HG03159 (cell line): ENCODE results near the gene ASPRV1.

ENCODE experiments used
- ATAC-seq: cut with Tn5 transposase; IDR thresholded peaks from one replicate; pipeline ENCODE4 v1.9.1; 2021; ENCODE audit warnings: mild to moderate bottlenecking, moderate library complexity; ENCODE audit not compliant: unreplicated experiment

ASPRV1 gene

DNA sequence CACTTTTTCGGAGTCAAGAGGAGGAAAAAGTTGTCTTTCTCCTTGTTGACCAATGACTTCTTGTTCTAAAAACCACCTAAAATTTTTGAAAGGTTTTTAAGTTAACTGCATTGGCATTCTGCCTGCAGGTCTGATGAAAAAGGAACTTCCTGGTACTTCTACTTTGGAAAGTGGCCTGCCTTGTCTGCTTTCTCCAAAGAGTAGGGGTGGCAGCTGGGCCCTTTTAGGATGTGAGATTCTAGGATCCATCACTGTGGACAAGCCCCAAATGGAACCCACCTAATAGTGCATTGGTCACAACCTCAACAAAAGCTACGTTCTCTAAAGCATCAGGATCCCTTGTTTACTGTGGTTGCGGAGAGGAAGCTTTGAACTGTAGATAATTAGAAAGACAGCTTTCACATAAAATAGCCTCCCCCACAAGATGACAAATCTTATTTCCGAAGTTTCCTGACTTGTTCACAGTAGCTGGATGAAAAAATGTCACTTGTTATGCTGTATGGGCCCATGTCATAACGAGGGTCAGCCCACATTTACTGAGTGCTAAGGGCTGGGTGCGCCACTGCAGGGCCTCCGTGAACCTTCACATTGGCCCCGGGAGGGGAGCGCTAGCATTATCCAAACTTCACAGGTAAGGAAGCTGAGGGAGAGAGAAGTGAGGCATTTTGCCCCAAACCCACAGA, 17.4 kb downstream of the ASPRV1 start:
- no peak for ATAC-seq

DNA sequence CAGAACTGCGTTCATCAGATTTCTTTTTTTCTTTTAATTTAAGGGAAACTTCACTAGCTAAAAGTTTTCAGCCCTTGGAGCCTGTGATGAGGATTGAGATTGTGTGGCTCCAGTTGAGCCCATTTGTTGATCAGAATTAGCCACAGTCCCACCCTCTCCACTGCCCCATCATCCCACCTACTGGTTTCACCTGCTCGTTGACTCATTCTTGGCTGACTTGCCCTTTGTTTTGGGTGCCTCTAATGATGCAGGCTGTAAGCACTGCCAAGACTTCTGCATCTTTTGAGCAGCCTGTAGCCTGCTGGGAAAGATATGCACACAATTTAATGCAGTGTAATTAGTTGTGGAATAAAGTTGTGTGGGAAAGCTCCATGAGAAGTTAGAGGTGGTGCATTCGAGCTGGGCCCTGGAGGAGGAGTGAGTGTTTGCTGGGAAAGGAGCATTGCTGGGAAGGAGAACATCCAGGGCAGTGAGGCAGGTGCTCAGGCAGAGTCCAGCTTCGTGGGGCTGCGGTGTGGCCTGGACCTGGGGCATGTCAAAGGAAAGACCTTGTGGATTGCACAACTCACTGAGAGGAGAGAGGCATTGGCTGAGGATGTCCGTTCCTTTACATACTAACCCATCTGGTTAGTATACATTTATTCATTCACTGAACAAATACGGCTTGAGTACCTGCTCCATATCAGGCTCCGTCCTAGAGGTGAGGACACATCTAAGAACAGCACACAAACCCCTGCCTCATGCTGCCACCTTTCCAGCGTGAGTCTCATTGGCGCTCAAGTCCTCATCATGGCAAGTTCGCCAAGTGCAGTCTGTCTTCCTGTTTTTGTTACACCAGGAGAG, 18.2 kb downstream of the ASPRV1 start:
- ATAC-seq = no peak

DNA sequence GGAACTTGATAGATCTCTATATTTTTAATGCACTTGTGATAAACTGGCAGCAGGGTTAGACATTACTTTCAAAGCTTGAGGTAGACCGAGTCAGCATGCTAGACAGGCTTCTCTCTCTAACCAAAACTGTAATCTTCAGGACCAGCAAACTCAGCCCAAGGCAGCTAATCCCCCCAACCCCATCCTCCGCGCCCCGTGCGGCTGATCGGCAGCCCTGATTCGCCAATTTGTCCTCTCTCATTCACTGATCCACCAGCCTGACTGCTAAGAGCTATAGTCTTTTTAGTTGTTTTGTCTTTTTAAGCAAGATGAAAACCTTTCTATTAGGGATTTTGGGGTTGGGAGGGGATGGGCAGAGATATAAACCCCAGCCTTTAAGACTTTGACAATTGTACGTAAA, 20.7 kb downstream of the ASPRV1 start:
- ATAC-seq = no peak

DNA sequence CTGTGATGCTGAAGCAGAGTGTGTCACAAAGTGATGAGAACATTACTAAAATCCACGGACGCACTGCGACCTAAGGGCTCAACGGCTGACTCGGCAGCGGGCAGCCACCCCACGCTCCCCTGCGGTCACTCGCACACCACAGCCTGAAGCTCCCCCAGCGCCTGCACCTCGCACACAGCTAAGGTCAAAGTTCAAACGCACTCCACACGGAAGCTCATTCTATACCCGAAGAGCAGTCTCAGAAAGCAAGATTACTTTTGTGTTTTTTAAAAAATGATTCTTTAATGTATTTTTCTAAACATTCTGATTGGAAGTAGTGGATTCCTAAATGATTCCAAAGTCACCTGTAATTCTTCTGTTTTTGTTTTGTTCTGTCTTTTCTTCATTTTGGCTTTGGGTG, 21.7 kb downstream of the ASPRV1 start:
- no peak for ATAC-seq

DNA sequence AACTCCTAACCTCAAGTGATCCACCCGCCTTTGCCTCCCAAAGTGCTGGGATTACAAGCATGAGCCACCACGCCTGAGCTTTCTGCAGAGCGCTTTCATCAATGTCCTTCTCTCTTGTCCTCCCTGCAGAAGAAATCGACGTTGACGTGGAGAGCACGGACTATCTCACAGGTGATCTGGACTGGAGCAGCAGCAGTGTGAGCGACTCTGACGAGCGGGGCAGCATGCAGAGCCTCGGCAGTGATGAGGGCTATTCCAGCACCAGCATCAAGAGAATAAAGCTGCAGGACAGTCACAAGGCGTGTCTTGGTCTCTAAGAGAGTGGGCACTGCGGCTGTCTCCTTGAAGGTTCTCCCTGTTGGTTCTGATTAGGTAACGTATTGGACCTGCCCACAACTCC, 23.5 kb downstream of the ASPRV1 start:
- ATAC-seq = no peak

DNA sequence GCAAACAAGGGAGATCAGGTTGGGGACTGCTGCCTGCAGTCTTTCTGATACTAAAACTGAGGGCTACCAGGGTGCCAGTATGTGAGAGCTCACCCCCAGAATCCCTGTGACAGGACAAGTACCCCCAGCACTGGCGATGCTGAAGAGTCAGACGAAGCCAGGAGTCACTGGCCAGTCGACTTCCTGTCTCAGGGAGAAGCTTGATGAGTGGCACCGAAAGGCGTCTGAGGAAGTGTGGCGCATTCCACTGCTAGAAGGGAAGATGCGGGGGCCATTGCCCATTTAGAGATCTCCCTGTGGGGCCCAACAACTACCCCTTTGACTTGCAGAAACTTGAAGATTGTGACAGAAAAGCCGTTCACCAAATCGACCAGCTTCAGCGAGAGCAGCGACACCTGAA, 24.5 kb downstream of the ASPRV1 start:
- no peak for ATAC-seq

DNA sequence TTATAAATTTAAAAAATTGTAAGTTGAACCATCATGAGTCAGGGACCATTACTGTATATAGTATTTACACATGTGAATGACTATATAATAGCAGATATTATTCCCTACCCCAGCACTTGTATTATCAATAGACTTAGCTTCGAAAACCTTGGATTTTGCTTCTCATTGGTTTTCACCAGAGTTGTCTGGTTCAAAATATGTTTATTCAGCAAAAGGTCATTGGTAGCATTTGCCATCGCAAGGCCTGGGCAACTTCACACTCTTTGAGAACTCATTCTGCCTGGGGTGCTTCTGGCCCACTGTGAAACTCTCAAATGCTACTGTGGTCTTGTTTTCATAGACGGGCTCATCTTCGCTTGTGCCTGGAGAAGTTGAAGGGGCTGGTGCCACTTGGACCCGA, 26.4 kb downstream of the ASPRV1 start:
- no peak for ATAC-seq

DNA sequence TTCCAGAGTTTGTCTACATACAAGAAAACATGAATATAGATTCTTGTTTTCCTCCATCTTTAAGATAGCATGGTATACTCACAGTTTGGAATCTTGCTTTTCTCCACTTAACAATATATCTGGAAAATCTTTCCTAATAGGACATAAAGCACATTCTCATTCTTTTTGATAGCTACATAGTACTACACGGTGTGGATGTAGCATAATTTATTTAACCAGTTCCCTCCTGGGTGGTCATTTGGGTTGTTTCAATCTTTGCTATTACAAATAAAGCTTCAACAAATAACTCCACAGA, 26.9 kb downstream of the ASPRV1 start:
- no peak for ATAC-seq

DNA sequence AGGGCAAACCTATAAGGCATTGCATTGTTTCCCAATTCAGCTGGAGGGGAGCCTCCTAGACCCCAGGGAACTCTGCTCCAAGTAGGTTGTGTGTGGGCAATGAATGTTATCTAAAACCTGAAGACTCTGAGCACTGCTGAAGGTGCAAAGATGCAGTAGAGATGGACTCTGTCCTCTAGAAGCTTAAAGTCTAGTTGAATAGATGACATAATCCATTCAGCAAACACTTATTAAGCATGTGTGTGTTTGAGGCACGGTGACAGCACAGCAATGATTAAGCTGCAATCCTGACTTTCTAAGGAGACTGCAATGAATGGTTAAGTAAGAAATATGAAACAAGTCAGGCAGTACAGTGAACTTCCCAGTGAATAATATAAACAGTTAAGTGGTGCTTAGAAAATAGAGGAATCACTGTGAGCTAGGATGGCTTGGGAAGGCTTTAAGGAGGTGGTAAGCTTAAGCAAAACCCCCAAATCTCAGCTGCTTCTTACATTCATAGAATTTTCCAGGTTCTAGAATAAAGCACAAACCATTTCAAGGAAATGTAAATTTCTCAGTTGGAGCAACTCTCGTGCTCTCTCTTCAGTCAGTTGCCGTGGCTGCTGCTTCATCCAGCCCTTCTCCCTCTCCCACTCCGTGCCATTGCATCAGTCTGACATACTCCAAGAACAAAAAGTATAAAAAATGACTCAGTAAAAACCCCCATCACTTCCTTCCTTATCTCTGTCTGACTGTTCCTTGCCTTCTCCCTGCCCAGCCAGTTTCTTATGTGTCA, 27.4 kb downstream of the ASPRV1 start:
- no peak for ATAC-seq

DNA sequence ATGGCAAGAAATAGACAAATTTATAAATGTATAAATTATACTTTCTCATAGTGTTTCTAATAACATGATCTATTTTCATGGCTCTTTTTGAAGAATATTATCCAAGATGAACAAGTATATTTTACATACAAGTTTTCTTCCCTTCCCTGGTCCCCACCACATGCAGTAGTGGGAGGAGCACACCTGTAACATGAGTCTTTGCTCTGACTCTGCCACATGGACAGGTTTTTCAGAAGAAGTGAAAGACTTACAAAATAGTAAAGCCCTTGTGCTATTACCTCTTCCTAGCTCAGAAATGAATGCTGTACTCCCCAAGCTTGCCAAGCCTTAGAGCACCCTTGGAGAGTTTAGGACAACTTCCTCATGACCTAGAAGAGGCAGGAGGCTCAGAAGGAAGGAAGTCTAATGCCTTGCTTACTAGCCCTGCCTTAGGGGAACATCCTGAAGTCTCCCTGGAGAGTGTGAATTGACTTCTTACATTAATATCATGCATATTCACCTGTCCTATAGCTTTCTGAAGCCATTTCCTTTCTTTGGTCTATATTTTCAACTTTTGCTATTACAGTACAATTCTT, 28.1 kb downstream of the ASPRV1 start:
- no peak for ATAC-seq

DNA sequence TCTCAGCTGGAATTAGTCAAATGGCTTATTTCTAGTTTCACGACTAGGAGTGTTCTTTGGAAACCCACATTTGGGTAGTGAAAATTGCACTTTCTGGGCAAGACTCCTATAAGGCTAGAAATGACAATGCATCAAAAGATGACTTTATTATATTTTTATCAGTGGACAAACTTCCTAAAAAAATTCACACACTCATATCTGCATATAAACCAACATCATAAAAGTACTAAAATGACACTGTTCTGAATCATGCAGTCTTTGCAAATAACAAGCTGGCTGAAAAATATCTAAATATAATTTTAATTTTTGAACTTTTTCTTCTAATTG, 28.9 kb downstream of the ASPRV1 start:
- ATAC-seq = no peak

DNA sequence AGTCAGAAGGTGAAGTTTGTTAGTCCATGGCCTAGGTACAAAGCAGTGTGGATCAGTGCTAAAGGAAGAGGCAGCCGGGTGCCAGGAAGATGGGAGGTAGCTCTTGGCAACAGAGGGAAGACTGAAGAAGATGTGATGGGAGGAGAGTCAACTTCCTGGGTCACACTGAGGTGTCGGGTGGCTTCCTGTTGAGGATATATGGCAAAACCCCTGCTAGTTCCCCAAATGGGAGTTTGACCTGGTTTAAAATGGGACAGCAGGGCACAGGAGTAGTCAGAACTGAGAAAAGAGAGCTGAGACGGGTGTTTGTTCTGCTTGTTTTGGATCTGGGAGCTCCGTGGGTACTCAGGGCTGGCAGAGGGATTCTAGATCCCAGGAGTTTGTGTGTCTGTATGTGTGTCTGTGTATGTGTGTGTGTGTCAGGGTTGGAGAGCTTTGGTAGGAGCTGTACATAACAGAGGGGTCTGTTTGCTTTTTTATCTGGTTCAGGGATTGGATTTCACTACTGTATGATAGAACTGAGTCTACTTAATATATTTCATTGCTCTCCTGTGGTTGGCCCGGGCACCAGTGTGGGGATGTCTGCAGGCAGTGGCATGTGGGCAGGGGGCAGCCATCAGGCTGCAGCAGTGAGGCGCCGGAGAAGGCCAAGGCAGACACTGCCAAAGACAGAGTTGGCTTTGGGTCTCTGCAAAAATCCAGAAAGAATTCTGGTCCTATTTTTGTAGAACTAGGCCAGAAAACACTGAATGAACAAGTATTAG, 29.4 kb downstream of the ASPRV1 start:
- ATAC-seq = no peak

DNA sequence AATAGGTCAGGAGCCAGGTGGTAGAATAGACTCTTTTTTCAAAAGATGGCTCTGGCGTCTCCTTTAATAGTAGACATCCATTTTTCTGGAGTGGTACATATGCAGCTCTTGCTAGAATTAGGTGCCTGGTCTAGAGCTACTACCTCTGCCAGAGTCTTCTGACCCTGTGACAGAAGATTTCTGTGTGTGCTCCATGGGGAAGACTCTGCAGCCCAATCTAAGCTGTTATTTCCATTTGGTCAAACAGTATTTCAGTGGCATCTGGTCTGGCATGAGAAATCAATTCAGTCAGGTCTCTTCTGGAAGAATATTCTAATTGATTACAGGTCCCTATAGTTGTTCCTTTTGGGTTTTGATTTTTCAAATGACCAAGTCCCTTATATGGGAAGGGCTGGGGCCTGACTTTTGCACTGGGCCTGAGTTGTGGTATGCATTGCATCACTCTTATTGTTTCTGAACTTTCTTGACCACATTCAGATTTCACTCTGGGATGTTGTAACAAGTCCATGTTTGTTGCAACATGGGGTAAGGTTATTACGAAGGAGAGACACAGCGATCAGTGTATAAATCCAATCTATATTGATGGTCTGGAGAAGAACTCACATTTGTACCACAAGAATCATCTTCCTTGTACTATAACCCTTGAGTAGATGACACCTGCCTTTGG, 34.4 kb downstream of the ASPRV1 start:
- ATAC-seq = no peak

DNA sequence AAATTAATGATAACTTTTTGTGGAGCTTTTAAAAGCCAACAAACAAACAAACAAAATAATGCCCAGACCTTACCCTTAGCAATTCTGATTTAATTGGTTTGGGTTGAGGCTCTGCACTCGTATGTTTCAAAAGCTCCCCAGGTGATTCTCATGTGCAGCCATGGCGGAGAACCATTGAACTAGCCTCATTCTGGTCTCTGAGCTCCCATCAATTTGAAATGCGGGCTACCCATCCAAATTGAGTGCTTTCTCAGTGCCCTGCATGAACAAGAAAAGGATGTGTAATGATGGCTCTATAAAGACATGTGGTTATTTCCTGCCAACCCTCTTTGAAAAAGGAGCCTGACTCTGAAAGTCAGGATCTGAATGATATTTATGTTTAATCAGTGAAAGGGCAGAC, 38.3 kb downstream of the ASPRV1 start:
- no peak for ATAC-seq

DNA sequence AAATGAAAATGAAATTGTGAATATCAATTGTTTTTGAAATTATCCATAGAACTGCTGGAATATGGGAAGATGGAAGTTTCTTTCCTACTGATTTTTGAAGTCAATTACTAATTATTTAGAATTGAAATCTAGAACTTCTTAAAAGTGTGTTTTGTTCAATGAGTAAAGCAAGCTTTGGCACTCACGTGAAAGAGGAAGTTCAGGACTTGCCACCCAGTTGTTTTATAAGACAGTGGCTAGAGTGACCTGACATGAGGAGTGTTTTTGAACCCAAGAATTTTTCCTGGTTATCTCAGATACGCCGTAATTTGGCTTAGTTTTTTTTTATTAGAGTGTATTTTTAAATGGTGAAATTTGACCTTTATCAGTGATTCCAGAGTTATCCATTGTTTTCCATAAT, 43.0 kb downstream of the ASPRV1 start:
- no peak for ATAC-seq

DNA sequence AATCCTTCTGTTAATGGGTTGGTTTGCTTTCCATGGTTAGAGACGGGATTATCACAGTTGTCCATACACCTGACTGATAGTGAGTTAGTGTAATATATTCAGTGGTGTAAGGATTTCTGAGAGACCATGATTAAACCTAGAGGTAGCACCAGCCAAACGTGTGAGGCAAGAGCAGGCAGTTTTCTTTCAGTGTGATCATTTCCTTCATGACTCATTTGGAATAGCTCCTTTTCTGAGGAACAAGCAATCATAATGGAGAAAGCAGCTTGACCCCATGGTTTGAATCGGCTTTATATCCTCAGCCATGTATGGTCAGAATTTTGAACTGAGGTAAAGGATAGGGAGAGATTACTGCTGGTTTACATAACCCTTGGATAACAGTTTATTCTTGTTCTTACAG, 43.6 kb downstream of the ASPRV1 start:
- no peak for ATAC-seq

DNA sequence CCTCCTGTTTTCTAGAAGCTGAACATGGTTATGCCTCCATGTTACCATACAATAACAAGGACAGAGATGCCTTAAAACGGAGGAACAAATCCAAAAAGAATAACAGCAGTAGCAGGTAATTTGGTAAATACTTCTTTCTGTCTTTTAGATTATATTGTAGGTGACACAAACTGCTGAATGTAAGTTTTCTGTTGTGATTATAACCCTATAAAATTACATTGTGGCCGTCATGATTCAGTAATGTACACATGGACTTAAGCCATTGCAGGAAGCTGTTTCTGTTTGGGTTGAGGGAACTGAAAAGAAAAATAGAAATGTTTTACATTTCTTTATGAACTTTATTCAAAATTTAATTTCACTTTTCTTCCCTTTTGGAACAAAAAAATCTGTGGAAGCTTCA, 45.3 kb downstream of the ASPRV1 start:
- ATAC-seq = no peak

DNA sequence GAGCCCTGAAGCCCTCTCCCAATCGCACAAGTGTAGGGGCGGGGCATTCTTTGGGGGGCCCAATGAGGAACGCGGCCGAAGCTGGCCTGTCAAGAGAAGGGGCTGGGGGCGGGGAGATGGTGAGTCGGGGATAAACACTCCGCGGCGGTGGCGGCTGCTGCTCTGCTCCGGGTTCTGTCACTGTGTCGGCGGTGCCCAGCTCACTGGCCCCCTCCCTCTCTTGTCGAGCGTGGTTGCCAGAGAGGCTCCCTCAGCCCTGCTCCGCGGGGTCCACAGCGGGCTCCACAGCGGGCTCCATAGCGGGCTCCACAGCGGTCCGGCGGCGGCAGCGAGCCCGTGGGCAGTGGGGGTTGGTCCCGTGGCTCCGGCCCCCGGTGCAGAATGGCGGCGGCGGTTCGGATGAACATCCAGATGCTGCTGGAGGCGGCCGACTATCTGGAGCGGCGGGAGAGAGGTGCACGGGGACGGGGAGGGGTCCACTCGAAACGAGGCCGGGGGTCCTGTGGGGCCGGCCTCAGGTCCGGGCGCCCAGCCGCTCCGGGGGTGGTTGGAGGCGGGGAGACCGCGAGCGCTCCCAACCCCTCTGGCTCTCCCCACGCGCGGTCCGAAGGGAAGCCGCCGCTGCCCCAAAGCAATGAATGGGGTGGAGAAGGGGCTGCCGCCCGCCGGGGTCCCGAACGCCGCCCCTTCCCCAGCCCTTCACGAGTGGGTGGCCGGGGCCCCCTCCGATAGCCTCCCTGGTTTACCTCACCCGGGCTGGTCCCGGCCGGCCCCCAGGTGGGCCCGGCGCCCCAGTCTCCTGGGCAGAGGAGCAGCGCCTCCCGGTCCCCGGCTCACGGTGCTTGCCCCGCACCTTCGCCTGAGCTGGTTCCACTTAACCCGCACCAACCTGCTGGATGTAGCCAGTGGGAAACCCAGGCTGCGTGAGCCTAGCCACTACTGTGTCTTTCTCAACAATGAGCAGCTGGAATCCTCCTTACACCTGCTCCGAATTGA, 46.2 kb downstream of the ASPRV1 start, which contains the start of gene MXD1:
Gene MXD1 (plus strand): TSS at position 160 of the 996 bp plus-strand sequence. CDS start 222 bp downstream, at position 382.
- ATAC-seq = no peak
